ENCODE measurements around the gene LOXL3. TPM values are rescaled to one million over a fixed set of nuclear protein-coding genes. Genes with fewer than 3 reads are reported as not detected.

The LOXL3 gene
- total RNA-seq, 1 donor from 2014 or later, result 62.1 TPM

- TF ChIP-seq CTCF (IDR thresholded peaks at IDR 0.05), result no peak
- Mint-ChIP-seq H3K4me1 (ENCODE audit: unreplicated experiment) (peaks cover 23% of the 10 kb centered on the region), H3K27ac (ENCODE audit: unreplicated experiment) (peak overlapping the region; percentile 35), H3K9me3 (ENCODE audit: unreplicated experiment) (no peaks in the 10 kb centered on the region), H3K4me3 (ENCODE audit: unreplicated experiment) (no peak overlapping the region), H3K27me3 (ENCODE audit: unreplicated experiment) (peaks cover 18% of the 10 kb centered on the region), H3K36me3 (ENCODE audit: unreplicated experiment) (no peaks in the 10 kb centered on the region)
- DNase-seq (ENCODE audit: extremely low spot score, unreplicated experiment), result no peak
Measured at GRCh38 chr2:74585406-74586185, 31.9 kb upstream of the LOXL3 start.

- no peak for DNase-seq (ENCODE audit: extremely low spot score, unreplicated experiment)
- no peak for TF ChIP-seq CTCF (IDR thresholded peaks at IDR 0.05)
- Mint-ChIP-seq H3K36me3 (ENCODE audit: unreplicated experiment) (no peaks in the 10 kb centered on the region), H3K4me1 (ENCODE audit: unreplicated experiment) (peaks cover 23% of the 10 kb centered on the region), H3K27ac (ENCODE audit: unreplicated experiment) (peak overlapping the region; percentile 95), H3K9me3 (ENCODE audit: unreplicated experiment) (no peaks in the 10 kb centered on the region), H3K27me3 (ENCODE audit: unreplicated experiment) (peaks cover 5% of the 10 kb centered on the region), H3K4me3 (ENCODE audit: unreplicated experiment) (no peak overlapping the region)
Measured at GRCh38 chr2:74584088-74584645, 30.4 kb upstream of the LOXL3 start.

GRCh38 chr2:74583504-74583903 is 29.8 kb upstream of the LOXL3 start:
- Mint-ChIP-seq H3K9me3 (ENCODE audit: unreplicated experiment) (no peaks in the 10 kb centered on the region), H3K36me3 (ENCODE audit: unreplicated experiment) (no peaks in the 10 kb centered on the region), H3K27ac (ENCODE audit: unreplicated experiment) (peak overlapping the region; percentile 95), H3K4me1 (ENCODE audit: unreplicated experiment) (peaks cover 23% of the 10 kb centered on the region), H3K27me3 (ENCODE audit: unreplicated experiment) (no peaks in the 10 kb centered on the region), H3K4me3 (ENCODE audit: unreplicated experiment) (no peak overlapping the region)
- no peak for TF ChIP-seq CTCF (IDR thresholded peaks at IDR 0.05)
- DNase-seq (ENCODE audit: extremely low spot score, unreplicated experiment), result no peak

GRCh38 chr2:74582184-74582583 is 28.4 kb upstream of the LOXL3 start:
- no peak for TF ChIP-seq CTCF (IDR thresholded peaks at IDR 0.05)
- Mint-ChIP-seq H3K36me3 (ENCODE audit: unreplicated experiment) (no peaks in the 10 kb centered on the region), H3K27me3 (ENCODE audit: unreplicated experiment) (no peaks in the 10 kb centered on the region), H3K4me3 (ENCODE audit: unreplicated experiment) (no peak overlapping the region), H3K27ac (ENCODE audit: unreplicated experiment) (no peak overlapping the region), H3K9me3 (ENCODE audit: unreplicated experiment) (no peaks in the 10 kb centered on the region), H3K4me1 (ENCODE audit: unreplicated experiment) (peaks cover 21% of the 10 kb centered on the region)
- no peak for DNase-seq (ENCODE audit: extremely low spot score, unreplicated experiment)

GRCh38 chr2:74581463-74581862 is 27.7 kb upstream of the LOXL3 start:
- no peaks in the 10 kb centered on the region for H3K36me3 Mint-ChIP-seq (ENCODE audit: unreplicated experiment)
- no peak for DNase-seq (ENCODE audit: extremely low spot score, unreplicated experiment)
- peaks cover 21% of the 10 kb centered on the region for H3K4me1 Mint-ChIP-seq (ENCODE audit: unreplicated experiment)
- no peaks in the 10 kb centered on the region for H3K27me3 Mint-ChIP-seq (ENCODE audit: unreplicated experiment)
- TF ChIP-seq CTCF (IDR thresholded peaks at IDR 0.05), result no peak
- no peak overlapping the region for H3K4me3 Mint-ChIP-seq (ENCODE audit: unreplicated experiment)
- no peak overlapping the region for H3K27ac Mint-ChIP-seq (ENCODE audit: unreplicated experiment)
- no peaks in the 10 kb centered on the region for H3K9me3 Mint-ChIP-seq (ENCODE audit: unreplicated experiment)

All from osteocyte (in vitro differentiated cells).